ENCODE measurements around the gene XPNPEP2.

Gene XPNPEP2, protein sequence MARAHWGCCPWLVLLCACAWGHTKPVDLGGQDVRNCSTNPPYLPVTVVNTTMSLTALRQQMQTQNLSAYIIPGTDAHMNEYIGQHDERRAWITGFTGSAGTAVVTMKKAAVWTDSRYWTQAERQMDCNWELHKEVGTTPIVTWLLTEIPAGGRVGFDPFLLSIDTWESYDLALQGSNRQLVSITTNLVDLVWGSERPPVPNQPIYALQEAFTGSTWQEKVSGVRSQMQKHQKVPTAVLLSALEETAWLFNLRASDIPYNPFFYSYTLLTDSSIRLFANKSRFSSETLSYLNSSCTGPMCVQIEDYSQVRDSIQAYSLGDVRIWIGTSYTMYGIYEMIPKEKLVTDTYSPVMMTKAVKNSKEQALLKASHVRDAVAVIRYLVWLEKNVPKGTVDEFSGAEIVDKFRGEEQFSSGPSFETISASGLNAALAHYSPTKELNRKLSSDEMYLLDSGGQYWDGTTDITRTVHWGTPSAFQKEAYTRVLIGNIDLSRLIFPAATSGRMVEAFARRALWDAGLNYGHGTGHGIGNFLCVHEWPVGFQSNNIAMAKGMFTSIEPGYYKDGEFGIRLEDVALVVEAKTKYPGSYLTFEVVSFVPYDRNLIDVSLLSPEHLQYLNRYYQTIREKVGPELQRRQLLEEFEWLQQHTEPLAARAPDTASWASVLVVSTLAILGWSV

DNA sequence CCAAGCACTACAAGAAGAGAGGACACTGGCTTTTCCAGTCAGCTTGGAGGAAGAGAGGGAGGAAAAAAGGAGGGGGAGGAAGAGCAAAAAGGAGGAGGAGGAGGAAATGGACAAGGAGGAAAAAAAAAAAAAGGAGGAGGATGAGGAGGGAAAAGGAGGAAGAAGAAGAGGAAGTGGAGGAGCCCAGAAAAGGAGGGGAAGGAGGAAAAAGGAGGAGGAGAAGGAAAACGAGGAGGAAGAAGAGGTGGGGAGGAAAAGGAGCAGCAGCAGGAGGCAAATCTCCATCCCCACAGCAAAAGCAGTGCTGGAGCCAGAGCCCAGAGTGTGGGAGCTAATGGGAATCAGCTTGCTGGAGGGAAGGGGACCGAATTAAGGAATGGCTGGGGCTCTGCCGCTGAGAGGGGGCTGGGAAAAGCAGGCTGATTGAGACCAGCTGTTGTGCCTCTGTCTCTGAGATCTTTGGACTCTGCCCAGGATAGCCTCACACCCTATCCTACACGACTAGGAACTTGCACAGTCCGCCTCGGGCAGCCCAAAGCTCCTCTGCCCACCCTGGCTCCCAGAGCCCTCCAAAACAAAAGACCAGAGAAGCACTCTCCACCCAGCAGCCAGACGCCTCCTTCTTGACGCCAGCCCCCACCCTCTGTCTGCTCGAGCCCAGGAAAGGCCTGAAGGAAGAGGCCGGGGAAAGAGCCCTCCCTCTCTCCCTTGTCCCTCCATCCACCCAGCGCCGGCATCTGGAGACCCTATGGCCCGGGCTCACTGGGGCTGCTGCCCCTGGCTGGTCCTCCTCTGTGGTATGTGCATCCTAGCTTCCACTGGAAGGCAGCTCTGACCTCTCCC lies at the start of gene XPNPEP2:
XPNPEP2 (plus strand) TSS at position 514 of the 843 bp plus-strand sequence; CDS start at position 749, 235 bp downstream.
- no peak for DNase-seq

DNA sequence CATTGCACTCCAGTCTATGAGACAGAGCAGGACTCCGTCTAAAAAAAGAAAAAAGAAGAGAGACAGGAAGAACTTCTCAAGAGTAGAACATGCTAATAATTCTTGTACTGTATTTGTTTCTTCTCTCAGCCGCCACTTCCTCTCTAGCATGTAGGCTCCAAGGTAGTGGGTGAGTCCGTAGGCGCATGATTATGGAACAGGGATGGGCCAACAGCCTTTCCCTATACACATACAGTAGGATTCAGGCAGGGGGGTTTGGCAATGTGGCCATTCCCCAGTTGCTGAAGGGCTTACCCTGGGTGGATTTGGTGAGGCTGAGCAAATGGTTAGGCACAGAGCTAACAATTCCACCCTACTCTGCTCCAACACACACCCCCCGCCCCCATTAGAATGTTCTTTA lies 49.0 kb upstream of the XPNPEP2 start:
- no peak for DNase-seq

DNA sequence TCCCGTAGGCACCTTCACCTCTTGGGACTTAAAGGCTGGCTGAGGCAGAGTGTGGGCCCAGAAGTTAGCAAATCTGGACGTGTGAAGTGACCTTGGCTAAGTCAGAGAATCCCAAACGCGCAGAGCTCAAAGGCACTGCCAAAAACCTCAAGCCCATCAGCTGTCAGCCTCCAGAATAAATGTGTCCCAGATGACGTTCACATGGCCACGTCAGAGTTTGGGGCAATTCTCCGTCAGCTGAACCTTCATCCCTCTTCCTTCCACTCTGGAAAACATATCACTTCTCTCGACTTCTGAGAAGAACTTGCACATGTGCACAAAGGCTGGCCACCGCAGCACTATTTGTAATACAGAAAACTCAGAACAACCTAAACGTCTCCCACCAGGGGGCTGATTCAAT lies 48.3 kb upstream of the XPNPEP2 start:
- DNase-seq, result no peak

DNA sequence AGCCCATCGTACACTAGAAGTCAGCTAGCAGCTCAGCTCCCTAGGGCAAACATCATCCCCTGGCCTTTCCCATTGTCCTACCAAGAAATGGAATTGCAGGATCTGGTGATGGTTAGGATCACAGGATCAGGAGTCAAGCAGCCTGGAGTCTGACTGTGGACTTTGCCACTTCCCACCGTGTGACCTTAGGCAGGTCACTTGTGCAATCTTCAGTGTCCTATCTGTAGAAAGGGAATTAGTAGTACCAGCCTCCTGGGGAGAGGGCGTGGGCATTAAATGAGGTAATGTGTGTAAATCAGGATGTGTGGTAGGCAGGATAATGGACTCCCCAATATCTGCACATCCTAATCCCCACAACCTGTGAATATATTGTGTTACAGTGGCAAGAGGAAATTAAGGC lies 45.4 kb upstream of the XPNPEP2 start:
- no peak for DNase-seq

DNA sequence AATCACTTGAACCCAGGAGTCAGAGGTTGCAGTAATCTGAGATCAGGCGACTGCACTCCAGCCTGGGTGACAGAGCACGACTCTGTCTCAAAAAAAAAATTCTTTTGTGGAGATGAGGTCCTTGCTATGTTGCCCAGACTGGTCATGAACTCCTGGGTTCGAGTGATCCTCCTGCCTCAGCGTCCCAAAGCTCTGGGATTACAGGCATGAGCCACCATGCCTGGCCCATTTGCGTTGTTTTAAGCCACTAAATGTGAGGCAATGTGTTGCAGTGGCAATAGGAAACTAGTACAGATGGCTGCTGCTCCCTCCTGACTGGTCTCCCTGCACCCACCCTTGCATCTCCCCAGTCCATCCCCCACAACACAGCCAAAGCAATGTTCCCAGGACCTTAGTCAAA lies 44.0 kb upstream of the XPNPEP2 start:
- DNase-seq, result no peak

DNA sequence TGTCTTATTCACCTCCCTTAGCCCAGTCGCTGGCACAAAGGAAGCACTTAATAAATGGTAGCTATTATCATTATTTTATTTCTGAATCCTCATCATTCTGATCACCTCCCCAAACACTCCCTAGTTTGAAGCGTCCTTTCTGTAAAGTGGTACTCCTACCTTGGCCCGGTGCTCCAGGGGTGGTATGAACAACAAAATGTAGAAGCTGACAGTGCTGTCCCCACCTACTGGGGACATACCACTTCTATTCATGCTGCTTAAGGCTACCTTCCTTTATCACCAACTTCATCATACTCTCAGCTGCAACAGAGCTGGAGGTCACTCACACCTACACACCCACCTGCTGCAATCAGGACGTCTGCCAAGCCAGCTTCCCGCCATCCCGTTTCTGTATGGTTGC lies 43.2 kb upstream of the XPNPEP2 start:
- DNase-seq, result no peak

DNA sequence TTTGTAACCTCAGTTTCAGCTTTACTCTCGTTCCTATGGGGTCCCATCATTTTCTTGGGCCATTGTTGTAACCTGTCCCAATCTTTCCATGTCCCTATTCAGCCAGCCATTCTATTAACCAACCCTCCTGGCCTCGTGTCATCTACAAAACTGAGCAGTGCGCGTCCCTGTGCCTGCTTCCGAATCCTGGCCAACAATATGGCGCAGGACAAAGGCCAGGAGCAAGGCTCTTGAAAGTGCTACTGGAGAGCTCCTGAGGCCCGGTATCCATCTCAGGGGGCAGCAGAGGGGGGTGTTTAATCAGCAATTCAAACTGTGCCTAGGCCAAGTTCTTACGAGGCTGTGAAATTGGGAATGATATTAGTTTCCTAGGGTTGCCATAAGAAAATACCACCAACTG lies 42.8 kb upstream of the XPNPEP2 start:
- no peak for DNase-seq

DNA sequence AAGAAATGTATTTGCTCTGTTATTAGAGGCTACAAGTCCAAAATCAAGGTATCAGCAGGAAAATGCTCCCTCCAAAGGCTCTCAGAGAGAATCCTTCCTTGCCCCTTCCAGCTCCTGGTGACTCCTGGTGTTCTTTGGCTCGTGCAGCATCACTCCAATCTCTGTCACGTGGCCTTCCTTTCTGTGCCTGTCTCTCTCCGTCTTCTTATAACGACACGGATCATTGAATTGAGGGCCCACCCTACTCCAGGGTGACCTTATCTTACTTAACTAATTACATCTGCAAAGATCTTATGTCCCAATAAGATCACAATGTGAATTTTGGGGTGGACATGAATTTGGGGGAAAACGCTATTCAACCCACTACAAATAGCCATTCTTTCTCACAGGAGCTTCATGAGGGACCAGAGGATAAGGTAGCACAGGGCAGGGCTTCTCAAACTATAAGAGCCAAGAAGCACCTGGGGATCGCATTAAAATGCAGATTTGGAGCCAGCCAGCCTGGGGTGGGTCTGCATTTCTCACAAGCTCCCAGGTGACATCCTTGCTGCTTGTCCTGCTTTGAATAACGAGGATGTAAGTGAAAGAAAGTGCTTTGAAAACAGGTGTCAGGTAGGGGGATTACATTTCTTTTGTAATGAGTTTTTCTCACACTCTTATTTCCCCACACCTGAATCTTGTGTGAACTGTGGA lies 42.2 kb upstream of the XPNPEP2 start:
- no peak for DNase-seq

DNA sequence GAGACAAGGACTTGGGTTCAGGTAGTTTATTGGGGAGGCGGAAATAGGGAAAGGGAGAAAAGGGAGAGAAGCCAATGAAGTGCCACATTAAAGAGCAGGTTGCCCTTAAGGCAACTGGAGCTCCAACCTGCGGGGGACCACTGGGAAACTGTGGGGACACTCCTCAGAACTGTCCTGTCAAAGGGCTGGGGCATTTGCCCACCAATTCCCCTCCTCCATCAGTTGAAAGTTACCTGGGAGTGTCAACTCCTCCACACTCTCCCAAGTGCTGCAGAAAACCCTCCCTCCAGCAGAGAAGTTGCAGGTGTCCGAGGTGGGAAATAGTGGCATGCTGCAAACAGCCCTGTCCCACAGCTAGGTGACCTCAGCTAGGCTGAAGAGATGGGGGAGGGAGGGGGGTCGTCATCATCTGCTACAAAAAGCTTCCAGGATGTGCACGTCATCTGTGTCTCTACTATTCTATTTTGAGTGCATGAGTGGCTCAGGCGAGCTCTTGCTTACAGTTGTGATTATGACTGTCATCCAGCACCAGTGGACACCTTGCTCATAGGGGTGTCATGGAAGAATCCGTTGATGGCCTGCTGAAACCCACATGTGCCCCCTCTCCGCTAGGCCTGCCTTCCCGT lies 41.5 kb upstream of the XPNPEP2 start:
- no peak for DNase-seq

DNA sequence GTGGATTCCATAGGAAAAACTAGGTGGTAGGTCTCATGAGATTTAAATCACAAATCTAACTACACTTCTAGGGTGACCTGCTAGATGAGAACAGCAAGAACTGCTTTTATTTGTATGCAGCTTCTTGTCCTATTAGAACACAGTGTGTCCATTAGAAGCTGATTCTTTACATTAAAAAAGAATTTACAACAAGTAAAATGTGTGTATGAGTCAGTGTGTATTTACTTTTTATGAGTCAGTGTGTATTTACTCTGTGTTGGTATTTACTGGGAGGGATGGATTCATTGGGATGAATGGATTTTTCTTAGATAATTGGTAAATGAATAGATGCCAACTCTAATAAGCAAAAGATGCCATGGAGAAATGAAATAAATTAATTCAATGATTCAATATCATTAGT lies 40.6 kb upstream of the XPNPEP2 start:
- no peak for DNase-seq

DNA sequence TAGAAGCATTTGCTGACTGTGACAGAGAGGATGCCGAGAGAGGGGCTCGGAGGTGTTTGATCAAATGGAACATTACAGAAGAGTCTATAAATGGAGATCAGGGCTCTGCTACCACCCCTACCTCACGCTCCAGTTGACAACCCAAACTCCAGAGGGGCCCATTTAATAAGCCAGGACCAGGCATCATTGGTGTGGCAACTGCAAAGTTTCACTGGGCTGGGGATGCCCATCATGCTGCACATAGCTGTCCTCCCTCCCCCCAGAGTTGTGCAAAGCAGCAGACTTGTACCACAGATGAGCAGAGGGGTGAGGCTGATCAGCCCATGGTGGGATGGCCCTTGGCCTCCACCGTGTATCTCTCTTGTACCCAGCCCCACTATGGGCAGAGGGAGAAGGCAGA lies 38.2 kb upstream of the XPNPEP2 start:
- no peak for DNase-seq

DNA sequence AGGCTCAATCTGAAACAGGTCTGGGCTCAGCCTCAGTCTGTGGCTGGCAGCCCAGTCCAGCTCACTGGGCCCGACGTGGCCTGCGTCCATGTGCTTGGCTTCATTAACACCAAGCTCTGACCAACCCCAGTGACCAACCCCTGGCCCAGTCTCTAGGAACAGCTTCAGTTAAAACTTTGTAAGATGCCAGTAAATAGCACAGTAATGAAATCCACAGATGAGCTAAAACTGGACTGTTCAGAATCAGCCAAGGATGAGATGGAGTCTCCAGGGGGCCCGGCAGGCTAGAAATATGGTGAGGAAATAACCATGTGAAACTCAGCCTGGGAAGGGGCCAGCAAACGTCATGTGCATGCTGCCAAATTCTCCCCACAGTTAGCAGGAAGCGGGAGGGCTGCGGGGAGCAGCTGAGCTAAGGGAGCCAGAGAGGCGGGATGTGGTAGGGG lies 37.1 kb upstream of the XPNPEP2 start:
- no peak for DNase-seq

DNA sequence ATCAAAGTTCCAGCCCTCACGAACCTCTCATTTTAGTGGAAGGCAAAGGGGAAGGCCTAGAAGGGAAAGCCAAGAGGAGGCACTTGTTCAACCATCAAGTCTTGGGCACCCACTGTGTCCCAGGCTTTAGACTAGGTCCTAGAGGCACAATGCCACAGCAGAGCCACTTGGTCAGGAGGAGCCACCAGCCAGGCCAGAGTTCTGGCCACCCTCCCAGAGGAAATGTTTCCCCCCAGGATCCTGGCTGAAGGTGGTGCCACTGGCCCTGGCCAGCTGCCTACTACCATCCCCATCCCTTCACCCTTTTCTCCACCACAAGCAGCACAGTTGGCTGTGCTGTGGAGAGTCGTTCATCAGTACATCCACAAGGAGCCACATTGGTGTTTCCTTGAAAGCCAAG lies 34.3 kb upstream of the XPNPEP2 start:
- no peak for DNase-seq

DNA sequence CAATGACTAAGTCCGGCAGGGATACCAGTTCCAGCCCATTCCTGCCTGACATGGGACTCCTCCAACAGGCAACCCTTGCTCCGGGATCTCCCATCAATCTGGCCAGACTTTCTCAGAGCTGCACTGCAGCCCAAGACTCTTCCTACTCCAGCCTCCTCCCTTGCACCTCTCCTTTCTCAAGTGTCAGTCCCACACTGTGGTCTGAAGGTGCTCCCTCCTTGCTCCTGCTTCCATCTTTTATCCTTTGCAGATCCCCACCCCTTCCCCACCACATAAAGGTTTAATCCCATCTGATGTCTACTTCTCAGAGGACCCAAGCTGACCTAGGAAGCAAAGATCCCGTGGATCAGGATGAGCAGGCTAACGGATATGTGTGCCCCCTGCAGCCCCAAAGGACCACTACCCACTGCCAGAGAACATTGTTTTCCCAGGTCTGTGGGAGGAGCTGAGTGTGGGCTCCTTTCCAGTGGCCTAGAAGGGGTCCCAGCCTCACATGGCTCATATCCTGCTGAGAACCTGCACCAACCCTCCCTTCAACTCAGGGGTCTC lies 33.3 kb upstream of the XPNPEP2 start:
- no peak for DNase-seq

DNA sequence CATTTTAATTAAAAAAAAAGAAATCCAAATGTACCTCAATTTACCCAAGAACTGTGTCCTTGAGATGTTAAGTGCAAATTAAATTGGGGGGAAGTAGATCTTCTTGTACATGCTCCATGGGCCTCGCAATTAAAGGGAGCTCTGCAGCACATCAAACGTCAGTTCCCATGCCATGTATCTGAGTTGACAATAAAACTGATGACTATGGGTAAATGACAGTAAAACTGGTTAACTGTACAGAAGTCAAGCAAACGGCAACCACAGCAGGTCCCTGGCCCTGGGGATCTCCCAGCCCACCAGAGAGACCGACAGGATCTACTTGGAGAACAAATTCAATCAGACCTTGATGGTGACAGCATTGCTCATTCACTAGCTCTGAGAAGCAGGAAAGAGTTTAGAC lies 32.8 kb upstream of the XPNPEP2 start:
- no peak for DNase-seq

DNA sequence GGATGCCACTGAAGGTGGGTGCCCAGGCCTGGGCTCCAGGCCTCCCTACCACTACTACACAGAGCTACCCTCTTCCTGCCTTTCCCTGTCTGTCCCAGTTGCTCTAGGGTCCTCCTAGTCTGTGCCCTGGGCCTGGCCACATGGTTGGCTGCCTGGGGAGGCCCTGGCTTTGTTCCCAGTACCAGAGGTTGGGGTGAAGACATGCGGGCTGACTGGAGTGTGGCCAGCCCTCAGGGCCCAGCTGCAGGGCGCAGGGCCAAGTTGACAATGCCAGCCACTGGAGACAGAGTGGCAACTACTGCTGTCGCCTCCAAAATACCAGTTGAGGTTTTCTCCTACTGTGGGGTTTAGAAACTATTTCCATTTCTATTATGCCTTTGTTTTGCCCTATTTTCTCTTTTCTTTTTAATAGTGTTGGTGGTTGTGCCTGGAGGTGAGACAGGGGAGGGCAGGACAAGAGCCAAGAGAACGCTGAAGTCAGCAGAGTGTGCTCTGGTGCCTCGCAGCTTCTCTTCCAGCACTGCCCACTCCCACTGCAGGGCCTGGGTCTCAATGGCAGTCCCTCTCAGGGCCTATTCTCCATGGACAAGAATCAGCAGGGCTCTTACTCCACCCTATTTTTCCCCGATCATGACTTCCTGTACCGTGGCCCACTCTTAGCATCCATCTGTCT lies 32.2 kb upstream of the XPNPEP2 start:
- no peak for DNase-seq

DNA sequence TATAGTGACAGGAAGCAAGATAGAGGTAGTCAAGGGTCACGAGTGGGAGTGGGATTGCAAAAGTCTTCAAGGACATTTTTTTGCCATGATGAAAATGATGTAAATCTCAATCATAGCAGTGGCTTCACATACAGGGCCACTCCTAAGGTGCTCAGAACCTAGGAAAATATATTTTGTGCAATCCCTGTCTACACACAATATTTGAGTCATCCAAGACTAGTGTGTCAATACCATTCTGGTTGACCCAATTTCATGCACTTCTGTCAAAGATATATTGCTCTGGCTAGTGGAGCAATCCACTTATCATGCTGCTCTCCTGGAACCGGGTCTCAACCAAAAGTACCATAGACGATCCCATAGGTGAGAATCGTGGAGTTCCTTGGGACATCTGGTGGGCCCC lies 24.2 kb upstream of the XPNPEP2 start:
- no peak for DNase-seq

DNA sequence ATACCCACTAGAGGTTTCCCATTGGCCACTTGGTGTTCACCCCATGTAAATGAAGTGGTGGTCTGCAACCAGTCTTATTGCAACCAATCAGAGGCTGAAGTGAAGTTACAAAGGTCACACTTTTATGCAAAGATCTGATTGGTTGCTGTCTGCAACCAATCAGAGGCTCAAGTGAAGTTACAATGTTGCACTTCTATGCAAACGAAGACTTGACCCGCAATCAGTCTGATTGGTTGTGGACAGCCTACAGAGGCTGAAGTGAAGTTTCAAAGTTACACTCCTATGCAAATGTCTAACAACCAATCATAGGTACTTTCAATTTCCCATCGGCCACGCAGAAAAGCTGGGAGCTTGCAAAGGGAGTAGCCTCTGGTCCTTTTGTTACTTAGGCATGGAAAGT lies 22.3 kb upstream of the XPNPEP2 start:
- DNase-seq, result no peak

DNA sequence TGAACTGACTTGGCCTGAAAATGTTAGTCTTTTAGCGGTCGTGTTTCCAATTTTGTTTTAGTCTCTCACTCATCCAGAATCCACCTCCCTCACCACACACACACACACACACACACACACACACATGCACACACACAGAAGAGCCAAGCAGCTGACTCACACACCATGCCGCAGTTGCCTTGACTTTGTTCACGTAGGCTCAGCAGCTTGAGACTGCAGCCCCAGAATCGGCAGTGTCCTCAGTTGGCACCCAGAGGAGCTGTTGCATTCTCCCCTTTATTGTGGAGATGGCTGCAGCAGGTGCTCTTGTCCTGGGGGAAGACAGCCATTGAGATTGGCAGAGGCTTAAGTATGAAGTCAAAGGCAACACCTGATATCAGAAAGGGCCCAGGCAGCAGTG lies 20.9 kb upstream of the XPNPEP2 start:
- no peak for DNase-seq

DNA sequence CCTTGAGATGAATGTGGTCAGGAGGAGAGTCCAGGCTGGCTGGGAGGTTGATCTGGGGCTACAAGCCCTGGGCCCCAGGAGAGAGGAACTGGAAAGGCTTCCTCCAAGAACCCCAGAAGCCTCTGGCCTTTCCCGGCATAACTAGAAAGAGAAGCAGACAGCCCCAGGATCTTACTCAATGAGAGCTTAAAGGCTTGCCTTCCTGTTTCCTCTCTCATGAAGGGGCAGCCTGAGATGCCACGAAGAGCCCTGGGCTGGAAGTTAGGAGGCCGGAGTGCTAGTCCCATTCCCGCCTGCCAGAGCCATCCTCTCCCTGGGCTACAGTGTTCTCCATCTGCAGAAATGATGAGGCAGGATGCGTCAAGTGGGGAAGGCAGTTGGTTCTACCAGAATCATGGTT lies 20.1 kb upstream of the XPNPEP2 start:
- no peak for DNase-seq

DNA sequence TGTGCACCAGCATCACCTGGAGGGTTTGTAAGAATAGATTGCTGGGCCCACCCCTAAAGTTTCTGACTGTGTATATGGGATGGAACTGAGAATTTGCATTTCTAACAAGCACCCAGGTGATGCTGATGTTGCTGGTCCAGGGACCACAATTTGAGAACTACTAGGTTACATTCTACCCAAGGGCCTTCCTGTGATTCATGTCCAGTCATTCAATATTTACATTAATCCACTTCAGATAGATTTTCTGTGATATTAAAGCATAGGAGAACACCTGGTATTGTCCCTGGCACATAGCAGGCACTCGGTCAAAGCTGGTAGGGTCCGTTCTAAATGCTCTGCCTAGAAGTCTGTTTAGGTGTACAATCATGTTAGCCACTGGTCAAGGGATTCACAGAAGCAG lies 19.5 kb upstream of the XPNPEP2 start:
- DNase-seq, result no peak

Data from activated CD4-positive, CD25-positive, alpha-beta regulatory T cell (primary cell).